Spleen (tissue), 7 donors: Measurements from ENCODE around the gene PGGT1B.

Source experiments
- CTCF ChIP-seq, 11 experiments: fragments of 200-600 bp in 7 of 11; fragments of 450-650 bp in 4 of 11; sonication (generic) in 4 of 11; IDR thresholded peaks in 8 of 11; conservative IDR thresholded peaks in 3 of 11; 1 replicate in 7 of 11; 2 replicates in 4 of 11; pipeline versions ENCODE4 v1.4.0 to v1.8.0; 2016 to 2021; ENCODE audit warnings: antibody characterized with exemption in 11 of 11, inconsistent platforms in 4 of 11, mild to moderate bottlenecking in 1 of 11
- POLR2A ChIP-seq, 3 donors: fragments of 450-650 bp; IDR thresholded peaks; one replicate each; pipeline ENCODE4 v1.5.1; 2017; ENCODE audit warnings: antibody characterized with exemption in 3 of 3, mild to moderate bottlenecking in 1 of 3
- POLR2AphosphoS5 ChIP-seq, 3 donors: sonication (generic); formaldehyde crosslinking; IDR thresholded peaks; one replicate each; pipeline ENCODE4 v1.5.1; 2017; ENCODE audit warnings: antibody characterized with exemption in 3 of 3
- donor health status: DM: no; HTN: no; CAD: no; lungs with moderate emphysema.
- donor health status: DM: no; HTN: no; CAD: no.
- donor health status: DM: no; HTN: no; CAD: no.

- no peak for TF ChIP-seq CTCF (IDR thresholded peaks at IDR 0.05 in 8 of 11, conservative IDR thresholded peaks at IDR 0.05 in 3 of 11)
- no peak for TF ChIP-seq POLR2A (IDR thresholded peaks at IDR 0.05)
- TF ChIP-seq POLR2AphosphoS5 (IDR thresholded peaks at IDR 0.05): no peak
Measured at GRCh38 chr5:115181757-115182156, 80.9 kb downstream of the PGGT1B start.
